22Rv1 (cell line): ENCODE measurements around the gene ARL15.

Source experiments
- ZFX ChIP-seq: fragments of 450-650 bp; IDR thresholded peaks from 2 replicates; pipeline ENCODE4 v1.6.1; 2017; ENCODE audit warnings: antibody characterized with exemption, borderline replicate concordance
- TF ChIP-seq, protein P1 (sequence below): fragments of 450-650 bp; IDR thresholded peaks from 2 replicates; pipeline ENCODE4 v1.5.1; 2017; ENCODE audit warnings: mild to moderate bottlenecking

DNA sequence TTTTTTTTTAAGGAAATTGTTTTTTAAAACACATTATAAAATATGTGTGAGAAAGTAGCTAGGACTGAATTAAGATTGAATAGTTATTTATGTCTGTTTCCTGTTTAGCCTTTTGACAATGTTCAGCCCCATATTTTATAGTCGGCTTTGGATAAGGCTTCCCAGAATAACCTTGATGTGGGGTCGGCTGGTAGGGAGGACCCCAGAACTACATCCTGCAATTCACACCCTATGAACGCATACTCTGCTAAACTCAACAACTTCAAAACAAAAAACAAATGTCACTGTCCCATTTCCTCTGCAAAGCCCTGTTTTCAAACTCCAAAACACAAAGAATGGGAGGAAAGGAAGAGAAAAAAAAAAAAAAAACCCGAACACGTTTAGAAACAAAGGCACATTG, 63.1 kb downstream of the ARL15 start:
- TF ChIP-seq, protein P1, sequence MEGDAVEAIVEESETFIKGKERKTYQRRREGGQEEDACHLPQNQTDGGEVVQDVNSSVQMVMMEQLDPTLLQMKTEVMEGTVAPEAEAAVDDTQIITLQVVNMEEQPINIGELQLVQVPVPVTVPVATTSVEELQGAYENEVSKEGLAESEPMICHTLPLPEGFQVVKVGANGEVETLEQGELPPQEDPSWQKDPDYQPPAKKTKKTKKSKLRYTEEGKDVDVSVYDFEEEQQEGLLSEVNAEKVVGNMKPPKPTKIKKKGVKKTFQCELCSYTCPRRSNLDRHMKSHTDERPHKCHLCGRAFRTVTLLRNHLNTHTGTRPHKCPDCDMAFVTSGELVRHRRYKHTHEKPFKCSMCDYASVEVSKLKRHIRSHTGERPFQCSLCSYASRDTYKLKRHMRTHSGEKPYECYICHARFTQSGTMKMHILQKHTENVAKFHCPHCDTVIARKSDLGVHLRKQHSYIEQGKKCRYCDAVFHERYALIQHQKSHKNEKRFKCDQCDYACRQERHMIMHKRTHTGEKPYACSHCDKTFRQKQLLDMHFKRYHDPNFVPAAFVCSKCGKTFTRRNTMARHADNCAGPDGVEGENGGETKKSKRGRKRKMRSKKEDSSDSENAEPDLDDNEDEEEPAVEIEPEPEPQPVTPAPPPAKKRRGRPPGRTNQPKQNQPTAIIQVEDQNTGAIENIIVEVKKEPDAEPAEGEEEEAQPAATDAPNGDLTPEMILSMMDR, result no peak
- no peak for TF ChIP-seq ZFX
